Central memory CD8-positive, alpha-beta T cell (primary cell): ENCODE measurements around the gene KIAA1191.

ENCODE experiments used
- ATAC-seq: fragments of 150-1000 bp; cut with Tn5 transposase; replicated peaks from 2 replicates; pipeline ENCODE4 v1.10.0; 2022; ENCODE audit warnings: mild to moderate bottlenecking, moderate FRiP score, moderate number of reproducible peaks; ENCODE audit not compliant: poor library complexity, severe bottlenecking; ENCODE audit errors: extremely low read depth
- DNase-seq, 2 donors: peaks; one replicate each; pipeline ENCODE4 v3.0.0; 2021; ENCODE audit warnings: low spot score in 2 of 2
- H3K27ac Mint-ChIP-seq: one replicate; pipeline ENCODE4 v1.8.0; 2022; ENCODE audit warnings: low read depth, mild to moderate bottlenecking, moderate library complexity, mixed read lengths
- H3K27me3 Mint-ChIP-seq: one replicate; pipeline ENCODE4 v1.8.0; 2022; ENCODE audit warnings: mixed read lengths
- H3K36me3 Mint-ChIP-seq: one replicate; pipeline ENCODE4 v1.8.0; 2022; ENCODE audit warnings: mild to moderate bottlenecking, moderate library complexity, mixed read lengths; ENCODE audit not compliant: insufficient read depth
- H3K4me1 Mint-ChIP-seq: one replicate; pipeline ENCODE4 v1.8.0; 2022; ENCODE audit warnings: mixed read lengths
- H3K4me3 Mint-ChIP-seq: one replicate; pipeline ENCODE4 v1.8.0; 2022; ENCODE audit warnings: mild to moderate bottlenecking, moderate library complexity, mixed read lengths
- H3K9me3 Mint-ChIP-seq: one replicate; pipeline ENCODE4 v1.8.0; 2022; ENCODE audit warnings: mixed read lengths

KIAA1191 gene

DNA sequence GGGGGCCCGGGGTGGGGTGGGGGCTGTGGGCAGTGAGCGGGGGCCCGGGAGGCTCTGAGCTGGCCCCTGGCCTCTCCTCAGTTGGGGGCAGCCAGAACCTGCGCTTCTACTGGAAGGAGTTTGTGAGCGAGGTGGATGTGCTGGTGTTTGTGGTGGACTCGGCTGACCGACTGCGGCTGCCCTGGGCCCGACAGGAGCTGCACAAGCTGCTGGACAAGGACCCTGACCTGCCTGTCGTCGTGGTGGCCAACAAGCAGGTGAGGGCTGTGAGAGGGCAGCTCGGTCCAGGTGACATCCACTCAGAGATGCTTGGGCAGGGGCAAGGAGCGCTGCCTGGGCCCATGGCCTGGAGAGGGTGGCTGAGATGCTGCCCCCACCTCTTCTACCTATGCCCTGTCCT is 7.2 kb upstream of the KIAA1191 start:
- peaks cover 8% of the 10 kb centered on the region for H3K36me3 Mint-ChIP-seq
- H3K27ac Mint-ChIP-seq: no peak overlapping the region
- no peak for DNase-seq
- no peak overlapping the region for H3K4me3 Mint-ChIP-seq
- H3K4me1 Mint-ChIP-seq: peaks cover 14% of the 10 kb centered on the region
- H3K27me3 Mint-ChIP-seq: no peaks in the 10 kb centered on the region
- H3K9me3 Mint-ChIP-seq: no peaks in the 10 kb centered on the region
- no peak for ATAC-seq

DNA sequence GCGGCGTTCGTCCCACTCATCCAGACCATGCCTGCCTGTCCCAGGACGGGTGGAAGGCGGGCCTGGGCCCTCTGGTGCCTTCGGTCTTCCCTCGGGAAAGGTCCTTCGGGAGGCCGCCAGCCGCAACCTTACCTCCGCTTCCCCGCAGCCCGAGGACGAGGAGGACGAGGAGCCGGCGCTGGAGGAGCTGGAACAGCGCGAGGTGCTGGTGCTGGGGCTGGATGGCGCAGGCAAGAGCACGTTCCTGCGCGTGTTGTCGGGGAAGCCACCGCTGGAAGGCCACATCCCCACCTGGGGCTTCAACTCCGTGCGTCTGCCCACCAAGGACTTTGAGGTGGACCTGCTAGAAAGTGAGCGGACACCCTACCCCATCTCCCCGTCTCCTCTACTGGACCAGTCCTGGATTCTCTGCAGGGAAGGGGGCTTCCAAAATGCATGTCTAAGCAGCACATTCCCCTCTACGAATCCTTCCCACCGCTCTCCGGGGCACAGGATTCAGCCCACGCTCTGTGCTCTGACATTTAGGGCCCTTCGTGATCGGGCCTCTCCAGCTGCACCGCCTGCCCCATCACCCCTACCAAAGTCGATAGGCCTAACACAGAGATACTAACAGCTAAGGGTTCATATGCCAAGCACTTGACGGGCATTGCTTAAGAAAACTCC is 4.8 kb upstream of the KIAA1191 start:
- peak overlapping the region; percentile 79 for H3K4me3 Mint-ChIP-seq
- no peaks in the 10 kb centered on the region for H3K9me3 Mint-ChIP-seq
- no peak for DNase-seq
- peaks cover 11% of the 10 kb centered on the region for H3K36me3 Mint-ChIP-seq
- H3K4me1 Mint-ChIP-seq: peaks cover 14% of the 10 kb centered on the region
- no peaks in the 10 kb centered on the region for H3K27me3 Mint-ChIP-seq
- H3K27ac Mint-ChIP-seq: peak overlapping the region; percentile 64
- no peak for ATAC-seq

DNA sequence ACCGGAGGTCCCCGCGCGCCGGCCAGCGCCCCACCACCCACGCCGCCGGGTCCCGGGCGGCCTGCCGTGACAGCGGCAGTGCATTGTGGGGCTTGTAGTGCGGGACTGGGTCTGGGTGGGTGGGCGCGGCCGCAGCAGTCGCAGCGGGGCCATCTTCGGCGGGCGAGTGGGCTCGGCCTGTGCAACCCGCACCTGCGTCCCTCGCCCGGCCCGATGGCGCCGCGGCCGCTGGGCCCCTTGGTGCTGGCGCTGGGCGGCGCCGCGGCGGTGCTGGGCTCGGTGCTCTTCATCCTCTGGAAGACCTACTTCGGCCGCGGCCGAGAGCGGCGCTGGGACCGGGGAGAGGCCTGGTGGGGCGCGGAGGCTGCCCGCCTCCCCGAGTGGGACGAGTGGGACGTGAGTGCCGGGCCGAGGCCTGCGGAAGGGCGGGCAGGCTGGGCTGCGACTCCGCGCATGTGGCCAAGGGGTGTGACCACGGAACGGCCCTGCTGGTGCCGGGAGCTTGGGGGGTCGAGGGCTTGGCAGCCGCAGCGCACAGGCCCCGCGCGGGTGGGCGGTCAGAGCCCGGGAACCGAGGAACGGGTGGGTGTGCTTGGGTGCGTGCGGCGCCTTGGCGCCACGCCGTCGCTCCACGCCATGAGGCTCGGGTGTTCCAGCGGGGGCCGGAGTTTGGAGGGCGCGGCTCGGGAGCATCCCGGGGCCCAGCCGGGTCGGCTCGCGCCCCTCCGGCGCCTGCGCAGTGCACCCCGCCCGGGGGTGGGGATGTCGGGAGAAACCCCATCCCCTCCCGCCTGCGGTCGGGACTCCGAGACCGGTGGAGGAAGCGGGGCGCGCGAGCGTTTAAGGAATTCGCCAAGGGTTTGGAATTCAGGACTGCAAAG is 4.0 kb upstream of the KIAA1191 start, which contains the start of gene ARL10:
TSS of gene ARL10 (plus strand) at position 137 of the 881 bp plus-strand sequence. CDS start at position 214, 77 bp downstream.
- Mint-ChIP-seq H3K36me3 (peaks cover 13% of the 10 kb centered on the region), H3K4me1 (peaks cover 20% of the 10 kb centered on the region), H3K4me3 (peak within 1 kb of the TSS; percentile 79), H3K9me3 (no peaks in the 10 kb centered on the region), H3K27me3 (no peaks in the 10 kb centered on the region), H3K27ac (peak within 1 kb of the TSS; percentile 64)
- ATAC-seq (no peak), DNase-seq (no peak)

DNA sequence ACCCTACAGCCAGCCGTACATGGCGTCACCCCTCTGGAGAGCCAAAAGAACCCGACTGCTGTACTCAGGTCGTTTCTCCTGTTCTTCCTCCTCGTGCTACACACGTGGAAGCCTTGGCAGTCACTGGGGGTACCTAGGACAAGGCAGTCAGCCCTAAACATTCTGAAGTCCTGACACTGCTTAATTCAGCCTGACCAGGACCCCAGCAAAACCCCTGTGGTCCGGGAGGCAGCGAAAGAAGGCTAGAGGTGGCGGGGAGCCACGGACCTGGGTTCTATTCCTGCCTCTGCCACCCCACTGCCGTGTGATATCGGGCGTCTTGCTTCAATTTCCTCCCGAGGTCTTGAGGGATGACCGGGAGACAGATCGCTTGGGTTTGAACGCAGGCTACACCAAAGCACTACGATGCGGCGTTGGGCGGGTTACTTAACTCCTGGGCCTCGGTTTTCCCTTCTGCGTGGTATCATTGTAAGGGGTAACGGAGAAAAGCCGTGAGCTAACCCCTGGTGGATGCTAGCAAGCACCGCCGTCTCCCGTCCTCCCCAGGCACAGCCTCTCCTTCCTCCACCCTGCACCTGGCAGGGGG is 3.3 kb upstream of the KIAA1191 start:
- Mint-ChIP-seq H3K27ac (peak overlapping the region; percentile 25), H3K9me3 (no peaks in the 10 kb centered on the region), H3K36me3 (peaks cover 13% of the 10 kb centered on the region), H3K27me3 (no peaks in the 10 kb centered on the region), H3K4me1 (peaks cover 20% of the 10 kb centered on the region), H3K4me3 (peak overlapping the region; percentile 79)
- DNase-seq (no peak), ATAC-seq (no peak)

DNA sequence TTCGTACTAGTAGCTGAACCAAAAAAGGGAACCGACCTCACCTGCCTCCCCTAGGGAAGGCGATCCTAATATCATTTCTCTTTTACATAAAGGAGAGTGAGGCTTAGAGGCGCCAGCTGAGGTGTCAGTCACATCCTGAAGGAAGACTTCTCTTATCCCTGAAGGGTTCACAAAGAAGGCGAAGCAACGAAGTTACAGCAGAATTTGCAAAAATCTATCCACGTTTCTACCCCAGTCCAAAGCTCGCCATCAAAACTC is 598 bp upstream of the KIAA1191 start:
- H3K4me3 Mint-ChIP-seq: peak overlapping the region; percentile 92
- H3K27ac Mint-ChIP-seq: peak overlapping the region; percentile 91
- no peaks in the 10 kb centered on the region for H3K27me3 Mint-ChIP-seq
- H3K9me3 Mint-ChIP-seq: no peaks in the 10 kb centered on the region
- ATAC-seq (no peak), DNase-seq (no peak)
- H3K36me3 Mint-ChIP-seq: peaks cover 29% of the 10 kb centered on the region
- H3K4me1 Mint-ChIP-seq: peaks cover 23% of the 10 kb centered on the region

DNA sequence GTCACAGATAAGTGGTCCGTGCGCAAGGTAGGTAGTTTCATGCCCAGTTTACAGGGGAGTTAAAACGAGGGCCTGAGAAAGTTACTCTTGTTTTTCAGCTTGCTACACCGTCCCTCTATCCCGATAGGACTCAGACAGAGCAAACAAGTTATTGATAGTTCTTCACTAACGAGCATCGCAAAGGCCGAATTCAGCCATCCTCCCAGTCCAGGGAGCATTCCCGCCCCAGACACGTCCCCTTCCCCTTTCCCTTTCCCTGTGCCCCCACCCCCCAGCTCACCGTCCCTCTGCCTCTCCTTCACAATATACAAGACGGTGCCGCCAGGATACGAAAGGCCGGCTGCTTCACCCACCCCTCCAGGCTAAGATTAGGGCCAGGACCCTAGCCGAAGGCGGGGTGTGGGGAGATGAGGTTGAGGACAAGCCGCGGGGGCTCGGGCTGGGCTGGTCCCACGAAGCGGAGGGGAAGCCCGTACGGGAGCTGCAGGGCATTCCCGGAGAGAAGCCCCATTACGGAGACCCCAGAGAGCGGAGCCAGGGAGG is 599 bp downstream of the KIAA1191 start:
- H3K27me3 Mint-ChIP-seq: no peaks in the 10 kb centered on the region
- H3K4me3 Mint-ChIP-seq: peak overlapping the region; percentile 92
- H3K4me1 Mint-ChIP-seq: peaks cover 19% of the 10 kb centered on the region
- H3K36me3 Mint-ChIP-seq: peaks cover 35% of the 10 kb centered on the region
- DNase-seq (no peak), ATAC-seq (no peak)
- no peaks in the 10 kb centered on the region for H3K9me3 Mint-ChIP-seq
- H3K27ac Mint-ChIP-seq: peak overlapping the region; percentile 91

DNA sequence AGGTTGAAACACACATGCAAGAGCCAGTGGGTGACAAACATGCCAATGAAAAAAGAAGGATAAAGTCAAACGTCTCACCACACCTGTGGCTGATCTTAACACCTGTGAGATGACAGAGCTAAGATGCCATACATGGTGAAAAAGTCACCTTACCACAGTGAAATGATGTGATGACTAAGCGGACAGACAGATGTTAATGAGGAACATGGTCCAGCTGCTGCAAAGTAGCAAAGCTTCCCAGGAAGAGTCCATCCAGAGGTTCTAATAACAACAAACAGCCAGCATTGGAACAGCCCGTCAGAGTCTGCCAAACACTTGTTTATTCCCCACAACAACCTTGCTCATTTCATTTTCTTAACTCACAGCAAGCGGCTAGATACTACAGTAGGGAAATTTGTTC is 1.9 kb downstream of the KIAA1191 start:
- DNase-seq (no peak), ATAC-seq (no peak)
- Mint-ChIP-seq H3K9me3 (no peaks in the 10 kb centered on the region), H3K27me3 (no peaks in the 10 kb centered on the region), H3K4me3 (peak overlapping the region; percentile 92), H3K27ac (no peak overlapping the region), H3K4me1 (peaks cover 23% of the 10 kb centered on the region), H3K36me3 (peaks cover 39% of the 10 kb centered on the region)

DNA sequence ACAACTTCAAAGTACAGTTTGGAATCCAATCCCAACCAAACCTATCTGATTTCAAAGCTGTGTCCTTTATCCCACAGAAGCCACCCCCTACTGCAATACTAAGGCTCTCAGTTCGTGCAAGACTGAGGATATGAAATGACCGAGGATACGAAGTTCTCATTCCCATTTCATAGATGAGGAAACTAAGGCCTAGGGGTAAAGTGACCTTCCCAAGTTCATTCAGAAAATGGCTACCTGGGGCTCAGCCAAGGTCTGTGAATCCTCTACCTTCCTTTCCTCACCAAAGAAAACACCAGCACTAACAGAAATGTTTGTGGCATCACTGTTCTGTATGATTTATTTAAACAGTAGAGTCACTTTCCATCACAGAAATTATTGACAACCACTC is 5.4 kb downstream of the KIAA1191 start:
- peaks cover 37% of the 10 kb centered on the region for H3K4me1 Mint-ChIP-seq
- peaks cover 62% of the 10 kb centered on the region for H3K36me3 Mint-ChIP-seq
- no peaks in the 10 kb centered on the region for H3K27me3 Mint-ChIP-seq
- ATAC-seq (no peak), DNase-seq (no peak)
- H3K4me3 Mint-ChIP-seq: no peak overlapping the region
- no peak overlapping the region for H3K27ac Mint-ChIP-seq
- no peaks in the 10 kb centered on the region for H3K9me3 Mint-ChIP-seq

DNA sequence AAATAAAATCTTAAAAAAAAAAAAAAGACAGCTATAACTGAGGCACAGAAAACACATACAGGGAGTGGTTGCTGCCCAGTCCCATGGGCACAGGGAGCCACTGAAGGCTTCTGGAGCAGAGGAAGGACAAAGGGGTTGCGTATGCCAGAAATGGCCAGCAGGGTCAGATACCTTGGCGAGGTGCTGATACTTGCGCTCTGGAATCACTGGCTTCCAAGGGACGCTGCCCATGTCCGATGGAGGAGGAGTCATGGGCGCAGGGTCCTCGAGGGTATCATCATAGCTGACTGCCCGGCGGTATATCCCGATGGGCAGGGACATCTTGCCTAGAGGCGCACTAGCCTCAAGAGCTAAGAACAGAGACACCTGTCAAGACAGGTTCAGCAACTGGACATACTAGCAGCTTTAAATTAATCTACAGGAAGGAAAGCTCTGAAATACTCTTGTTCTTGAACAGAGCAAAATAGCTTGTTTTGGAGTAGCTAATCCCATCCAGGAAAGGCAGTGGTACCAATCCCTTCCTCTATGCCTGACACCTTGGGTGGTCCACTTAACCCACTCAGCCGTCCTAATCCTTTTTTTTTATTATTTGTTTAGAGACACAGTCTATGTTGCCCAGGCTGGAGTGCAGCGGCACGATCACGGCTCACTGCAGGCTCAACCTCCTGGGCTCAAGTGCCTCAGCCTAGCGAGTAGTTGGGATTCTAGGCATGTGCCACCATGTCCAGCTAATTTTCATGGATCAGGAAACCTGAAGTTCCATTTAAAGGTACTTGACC is 6.0 kb downstream of the KIAA1191 start:
- no peaks in the 10 kb centered on the region for H3K9me3 Mint-ChIP-seq
- no peaks in the 10 kb centered on the region for H3K27me3 Mint-ChIP-seq
- peaks cover 67% of the 10 kb centered on the region for H3K36me3 Mint-ChIP-seq
- no peak overlapping the region for H3K4me3 Mint-ChIP-seq
- DNase-seq (no peak), ATAC-seq (no peak)
- no peak overlapping the region for H3K27ac Mint-ChIP-seq
- H3K4me1 Mint-ChIP-seq: peaks cover 32% of the 10 kb centered on the region

DNA sequence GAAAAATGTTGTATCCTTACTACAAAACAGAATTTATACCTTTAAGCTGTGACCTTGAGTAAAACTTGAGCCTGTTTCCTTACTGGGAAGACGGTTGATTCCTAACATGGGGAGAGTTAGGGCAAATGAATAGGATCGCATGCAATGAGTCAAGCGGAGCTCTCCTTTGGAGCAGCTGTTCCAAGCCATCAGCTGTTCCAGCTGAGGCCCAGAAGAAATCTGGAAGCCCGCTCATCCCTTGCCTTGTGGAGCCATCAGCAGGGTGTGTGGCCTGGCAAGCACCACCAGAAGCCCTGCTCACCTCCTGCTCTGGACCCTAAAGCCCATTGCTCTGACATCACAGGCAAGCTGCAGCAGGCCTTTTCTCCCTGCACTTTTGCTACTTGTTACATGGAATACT is 8.0 kb downstream of the KIAA1191 start:
- Mint-ChIP-seq H3K4me3 (no peak overlapping the region), H3K36me3 (peaks cover 81% of the 10 kb centered on the region), H3K4me1 (peaks cover 32% of the 10 kb centered on the region), H3K27ac (no peak overlapping the region), H3K27me3 (no peaks in the 10 kb centered on the region), H3K9me3 (no peaks in the 10 kb centered on the region)
- ATAC-seq (no peak), DNase-seq (no peak)

DNA sequence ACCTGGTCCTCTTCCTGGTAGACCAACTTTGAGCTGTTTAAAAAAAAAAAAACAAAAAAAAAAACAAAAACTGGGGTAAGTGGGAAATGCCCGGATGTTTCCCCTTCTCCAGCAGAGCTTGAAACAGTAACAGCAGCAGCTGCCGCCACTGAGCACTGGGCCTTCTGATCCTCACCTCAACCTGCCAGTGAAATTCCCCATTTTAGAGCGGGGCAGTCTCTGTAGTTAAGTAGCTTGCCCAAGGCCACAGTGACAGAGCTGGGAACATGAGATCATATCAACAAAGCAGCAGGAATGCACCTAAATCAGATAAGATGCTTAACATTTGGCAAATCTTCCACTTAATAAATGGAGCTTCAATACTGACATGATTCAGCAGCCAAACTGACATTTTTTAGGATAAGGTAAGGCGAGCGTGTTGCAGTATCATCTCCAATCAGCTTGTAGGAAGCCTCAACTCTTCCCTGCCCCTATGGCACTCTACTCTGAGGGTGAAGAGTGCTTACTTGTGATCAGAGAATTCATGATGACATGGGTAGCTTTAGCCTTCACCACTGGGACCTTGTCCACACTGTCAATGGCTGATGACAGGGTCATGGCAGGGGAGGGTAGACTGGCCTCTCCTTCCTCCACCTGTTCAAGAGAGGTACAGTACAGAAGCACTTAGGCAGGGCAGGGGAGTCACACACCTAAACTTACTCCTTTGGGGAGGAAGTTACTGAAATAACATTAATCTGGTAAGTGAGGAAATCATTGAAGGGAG is 9.3 kb downstream of the KIAA1191 start:
- Mint-ChIP-seq H3K4me1 (peaks cover 28% of the 10 kb centered on the region), H3K9me3 (no peaks in the 10 kb centered on the region), H3K36me3 (peaks cover 78% of the 10 kb centered on the region), H3K27me3 (no peaks in the 10 kb centered on the region), H3K27ac (no peak overlapping the region), H3K4me3 (no peak overlapping the region)
- ATAC-seq (no peak), DNase-seq (no peak)

DNA sequence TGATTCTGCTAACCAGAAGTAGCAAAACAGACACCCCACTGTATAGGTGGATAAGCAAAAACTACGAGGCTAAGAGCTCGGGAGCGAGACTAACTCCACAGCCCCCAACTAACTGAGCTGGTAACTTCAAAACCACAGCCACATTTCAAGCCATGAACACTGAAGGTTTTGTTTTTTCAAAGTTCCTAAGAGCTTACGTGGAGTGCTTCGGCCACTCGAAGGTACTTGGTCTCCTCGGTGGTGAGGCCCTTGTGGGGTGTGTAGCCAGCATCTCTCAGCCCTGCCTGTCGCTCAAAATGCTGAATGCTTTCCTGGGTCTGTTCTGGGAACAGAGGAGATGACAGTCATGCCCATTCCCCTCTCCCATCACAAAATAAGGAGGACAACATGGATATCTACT is 11.1 kb downstream of the KIAA1191 start:
- Mint-ChIP-seq H3K9me3 (no peaks in the 10 kb centered on the region), H3K36me3 (peaks cover 80% of the 10 kb centered on the region), H3K4me1 (peaks cover 26% of the 10 kb centered on the region), H3K4me3 (no peak overlapping the region), H3K27me3 (no peaks in the 10 kb centered on the region), H3K27ac (no peak overlapping the region)
- no peak for ATAC-seq
- no peak for DNase-seq
